ENCODE measurements around the gene RFC2.

RFC2 gene

GRCh38 chr7:74185636-74186035 lies 68.6 kb downstream of the RFC2 start:
- no peak for DNase-seq

GRCh38 chr7:74185016-74185415 lies 69.2 kb downstream of the RFC2 start:
- no peak for DNase-seq

DNA sequence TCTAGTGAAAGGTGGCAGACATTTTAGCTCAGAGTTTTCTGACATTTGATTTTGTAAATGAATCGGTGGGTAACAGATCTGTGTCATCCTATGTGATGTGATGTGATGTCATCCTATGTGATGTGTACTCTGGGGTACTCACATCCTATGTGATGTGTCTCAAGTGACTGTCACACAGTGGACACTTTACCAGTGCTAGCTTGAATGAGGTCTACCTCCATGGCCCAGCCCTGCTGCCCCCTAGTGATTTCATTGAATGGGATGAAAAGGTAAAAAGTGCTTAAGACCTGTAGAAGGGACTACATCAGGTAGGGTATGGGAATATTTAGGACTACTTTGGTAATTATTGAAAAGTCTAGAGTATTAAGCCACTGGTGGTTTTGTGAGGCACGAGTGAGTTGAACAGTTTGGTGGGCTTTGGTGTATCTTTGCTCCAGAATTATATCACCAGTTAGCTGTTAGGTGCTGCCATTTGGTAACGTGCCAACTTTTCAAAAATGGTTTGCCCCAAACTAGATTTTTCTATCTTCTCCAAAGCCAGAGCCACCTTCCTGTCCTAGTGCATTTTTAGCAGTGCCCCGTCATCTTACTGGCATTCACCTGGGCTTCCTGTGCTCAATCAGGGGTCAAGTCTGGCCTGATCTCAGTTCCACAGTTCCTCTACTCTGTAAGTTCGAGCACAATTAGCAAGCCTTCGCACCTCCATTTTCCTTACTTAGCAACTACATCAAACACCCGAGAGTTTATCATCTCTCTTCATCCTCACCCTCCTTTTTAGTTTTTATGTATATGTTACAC lies 70.3 kb downstream of the RFC2 start:
- no peak for DNase-seq

DNA sequence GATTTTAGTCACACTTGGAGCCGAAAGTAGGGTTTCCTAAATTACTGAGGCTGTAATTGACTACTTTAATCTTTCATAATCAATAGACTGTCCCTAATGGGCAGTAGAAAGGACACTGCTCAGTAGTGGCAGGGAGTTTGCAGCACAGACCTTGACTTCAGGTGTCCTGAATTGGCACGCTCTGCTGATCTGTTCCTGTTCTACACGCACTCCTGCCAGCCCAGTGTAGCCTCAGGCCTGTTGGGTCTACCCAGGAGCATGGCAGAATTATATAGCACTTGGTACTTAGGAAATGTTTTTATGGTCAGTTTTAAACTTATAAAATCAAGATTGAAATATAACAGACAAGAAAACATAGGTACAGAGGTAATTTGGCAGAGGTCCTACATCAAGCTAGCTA lies 71.1 kb downstream of the RFC2 start:
- DNase-seq, result no peak

DNA sequence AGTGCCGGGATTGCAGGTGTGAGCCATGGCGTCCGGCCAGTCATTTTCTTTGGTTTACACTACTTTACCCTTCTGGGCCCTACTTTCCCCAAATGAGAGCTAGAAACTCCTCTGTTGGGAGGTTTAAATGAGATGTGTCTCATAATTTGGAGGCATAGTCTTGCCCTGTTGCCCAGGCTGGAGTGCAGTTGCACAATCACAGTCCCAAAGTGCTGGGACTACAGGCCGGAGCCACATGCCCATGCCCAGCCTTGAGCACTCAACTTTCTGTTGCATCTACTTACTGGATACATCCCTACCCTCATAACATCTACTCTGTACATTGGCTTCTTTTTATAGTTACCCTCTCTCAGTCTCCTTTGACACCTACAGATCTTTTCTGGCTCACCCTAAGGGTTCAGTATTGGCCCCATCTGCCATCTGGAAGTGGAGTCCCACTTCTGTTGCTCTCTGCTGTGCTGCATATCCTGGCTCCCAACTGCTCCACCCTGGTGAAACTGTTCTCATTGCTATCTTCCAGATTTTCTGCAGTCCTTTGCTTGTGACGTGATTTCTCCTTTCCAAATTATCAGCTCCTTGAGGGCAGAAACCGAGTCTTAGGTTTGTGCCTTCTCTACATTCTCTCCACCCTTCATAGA lies 71.6 kb downstream of the RFC2 start:
- no peak for DNase-seq

- no peak for DNase-seq
Observed at GRCh38 chr7:74181821-74182220, 72.4 kb downstream of the RFC2 start.

Data from KG1 (cell line).